AG09319 (cell line): ENCODE data around the gene IRF2BP1.
A peak's percentile ranks its signal among the peaks of the same experiment; 100 is the strongest.

Source experiments
- DNase-seq: peaks from one replicate; pipeline ENCODE4 v3.0.0-alpha.2; 2010; ENCODE audit warnings: low read depth; ENCODE audit errors: extremely low read depth
- TF ChIP-seq, protein P1 (sequence below): IDR thresholded peaks from 2 replicates; pipeline ENCODE4 v1.5.1; 2011; ENCODE audit warnings: low read depth, mild to moderate bottlenecking, inconsistent platforms, low read length, moderate library complexity

The IRF2BP1 gene

DNA sequence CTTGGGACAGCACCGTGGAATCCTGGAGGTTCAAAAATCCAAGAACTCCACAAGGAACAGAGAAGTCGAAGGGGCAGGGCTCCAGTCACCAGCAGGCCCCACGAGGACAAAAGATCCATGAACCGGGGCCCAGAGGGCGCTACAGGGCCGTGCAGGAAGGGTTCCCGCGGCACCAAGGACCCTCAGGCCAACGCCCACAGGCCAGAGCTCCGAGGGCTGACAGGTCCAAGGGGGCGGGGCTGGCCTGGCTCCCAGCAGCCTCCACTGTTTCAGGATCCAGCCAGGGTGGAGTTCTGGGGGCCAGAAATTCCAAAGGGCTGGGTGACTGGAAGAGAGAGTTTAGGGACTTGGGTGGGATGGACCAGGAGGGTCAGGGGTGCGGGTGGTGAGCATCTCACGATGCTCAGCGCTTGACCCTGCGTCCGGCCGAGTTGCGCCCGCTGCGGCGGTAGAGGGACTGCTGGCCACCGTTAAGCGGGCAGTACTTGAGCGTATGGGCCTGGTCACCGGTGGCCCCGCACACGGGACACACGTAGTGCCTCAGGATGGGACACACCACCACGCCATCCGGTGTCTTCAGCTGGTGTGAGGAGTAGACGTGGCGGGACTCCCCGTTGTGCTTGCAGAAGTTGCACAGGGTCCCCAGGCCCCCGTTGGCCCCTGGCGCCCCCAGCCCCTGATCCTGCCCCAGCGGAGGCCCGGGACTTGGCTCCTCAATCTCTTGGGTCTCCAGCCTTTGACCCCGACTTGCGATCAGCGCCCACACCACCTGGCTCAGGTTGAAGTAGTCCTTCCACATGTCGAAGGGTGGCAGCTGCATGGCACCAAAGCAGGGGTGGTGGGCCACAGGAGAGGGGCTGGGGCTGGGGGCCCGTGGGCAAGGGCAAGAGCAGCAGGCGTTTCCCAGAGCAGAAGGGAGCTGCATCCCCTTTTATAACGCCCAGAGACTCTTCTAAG, 28.2 kb upstream of the IRF2BP1 start, which contains the start of gene NANOS2:
Gene NANOS2, minus strand, starts transcription at position 905 of the 957 bp plus-strand sequence. Its CDS starts 85 bp downstream, at position 820.
- DNase-seq: no peak

DNA sequence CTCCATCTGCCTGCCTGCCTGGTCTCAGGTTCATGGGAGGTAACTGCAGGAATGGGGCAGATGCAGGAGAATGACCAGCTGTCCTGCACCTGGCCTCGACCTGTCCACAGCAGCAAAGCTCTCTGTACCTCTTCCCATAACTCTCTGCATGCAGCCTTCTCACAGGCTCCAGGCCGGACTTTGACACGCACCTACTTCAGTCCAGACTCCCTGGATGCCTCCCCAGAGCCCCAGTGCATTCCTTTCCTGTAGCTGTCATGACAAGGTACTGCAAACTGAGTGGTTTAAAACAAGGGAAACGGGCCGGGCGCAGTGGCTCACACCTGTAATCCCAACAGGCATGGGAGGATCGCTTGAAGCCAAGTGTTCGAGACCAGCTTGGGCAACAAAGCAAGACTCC, 25.4 kb upstream of the IRF2BP1 start:
- DNase-seq: no peak
- TF ChIP-seq, protein P1, sequence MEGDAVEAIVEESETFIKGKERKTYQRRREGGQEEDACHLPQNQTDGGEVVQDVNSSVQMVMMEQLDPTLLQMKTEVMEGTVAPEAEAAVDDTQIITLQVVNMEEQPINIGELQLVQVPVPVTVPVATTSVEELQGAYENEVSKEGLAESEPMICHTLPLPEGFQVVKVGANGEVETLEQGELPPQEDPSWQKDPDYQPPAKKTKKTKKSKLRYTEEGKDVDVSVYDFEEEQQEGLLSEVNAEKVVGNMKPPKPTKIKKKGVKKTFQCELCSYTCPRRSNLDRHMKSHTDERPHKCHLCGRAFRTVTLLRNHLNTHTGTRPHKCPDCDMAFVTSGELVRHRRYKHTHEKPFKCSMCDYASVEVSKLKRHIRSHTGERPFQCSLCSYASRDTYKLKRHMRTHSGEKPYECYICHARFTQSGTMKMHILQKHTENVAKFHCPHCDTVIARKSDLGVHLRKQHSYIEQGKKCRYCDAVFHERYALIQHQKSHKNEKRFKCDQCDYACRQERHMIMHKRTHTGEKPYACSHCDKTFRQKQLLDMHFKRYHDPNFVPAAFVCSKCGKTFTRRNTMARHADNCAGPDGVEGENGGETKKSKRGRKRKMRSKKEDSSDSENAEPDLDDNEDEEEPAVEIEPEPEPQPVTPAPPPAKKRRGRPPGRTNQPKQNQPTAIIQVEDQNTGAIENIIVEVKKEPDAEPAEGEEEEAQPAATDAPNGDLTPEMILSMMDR: no peak

More for the DNA sequence above, 28.2 kb upstream of the IRF2BP1 start, which contains the start of gene NANOS2:
- TF ChIP-seq, protein P1: no peak; the same call in 1 of the 2 replicates

GRCh38 chr19:45908956-45909355, 23.0 kb upstream of the IRF2BP1 start:
- no peak for DNase-seq
- TF ChIP-seq, protein P1: no peak

GRCh38 chr19:45906221-45906620, 20.3 kb upstream of the IRF2BP1 start:
- no peak for DNase-seq
- TF ChIP-seq, protein P1: no peak

DNA sequence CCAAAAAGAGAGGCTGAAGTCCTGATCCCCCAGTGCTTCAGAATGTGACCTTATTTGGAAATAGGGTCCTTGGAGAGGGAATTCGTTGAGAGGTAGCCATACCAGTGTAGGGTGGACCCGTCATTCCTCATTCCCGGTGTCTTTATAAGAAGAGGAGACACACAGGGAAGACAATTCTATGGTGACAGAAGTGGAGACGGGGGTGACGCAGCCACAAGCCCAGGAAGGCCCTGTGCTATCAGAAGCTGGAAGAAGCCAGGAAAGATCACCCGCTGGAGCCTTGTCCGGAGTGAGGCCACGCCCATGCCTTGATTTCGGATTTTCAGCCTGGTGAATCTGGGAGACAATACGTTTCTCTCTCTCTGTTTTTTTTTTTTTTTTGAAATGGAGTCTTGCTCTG, 19.1 kb upstream of the IRF2BP1 start:
- TF ChIP-seq, protein P1: no peak

DNA sequence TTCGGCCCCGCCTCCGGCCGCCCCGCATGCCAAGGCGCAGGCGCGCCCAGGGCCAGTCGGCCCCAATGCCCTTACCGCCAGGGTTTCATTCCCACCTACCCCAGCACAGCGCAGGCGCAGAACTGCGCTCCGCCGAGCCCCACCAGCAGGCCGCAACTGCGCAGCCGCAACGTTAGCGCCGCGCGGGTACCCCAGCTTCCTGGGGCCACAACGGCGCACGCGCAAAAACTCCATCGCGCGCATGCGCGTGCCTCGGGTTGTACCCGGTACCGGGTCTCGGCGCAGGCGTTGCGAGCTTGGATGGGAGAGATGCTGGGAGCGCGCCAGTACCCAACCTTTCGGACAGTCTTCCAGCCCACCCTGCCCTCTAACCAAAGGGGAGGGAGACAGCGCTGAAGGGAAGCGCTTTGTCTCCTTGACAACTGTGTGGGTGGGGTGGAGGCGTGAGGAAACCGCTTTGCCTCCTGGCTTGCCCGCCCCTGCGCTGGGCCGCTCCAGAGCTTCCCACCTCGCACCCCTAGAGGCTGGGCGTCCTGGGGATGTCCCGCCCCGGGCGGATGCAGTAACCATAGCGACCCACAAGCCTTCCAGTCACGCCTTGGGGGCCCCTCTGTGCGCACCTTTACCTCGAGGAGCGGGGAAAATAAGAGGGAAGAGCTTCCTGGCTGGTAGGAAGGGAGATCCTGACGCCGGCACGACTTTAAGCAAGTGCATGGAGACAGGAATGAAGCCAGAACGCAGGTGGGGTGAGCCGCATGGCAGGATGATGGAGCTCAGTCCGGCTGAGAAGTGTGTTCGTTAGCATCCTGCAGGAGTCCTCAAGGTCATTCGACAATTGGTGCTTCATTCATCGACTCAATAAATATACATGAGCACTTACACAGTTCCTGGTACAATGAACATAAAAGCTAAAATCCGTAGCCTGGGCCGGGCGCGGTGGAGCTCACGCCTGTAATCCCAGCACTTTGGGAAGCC, 17.0 kb upstream of the IRF2BP1 start:
- DNase-seq: peak; percentile 93
- TF ChIP-seq, protein P1: no peak

More for the DNA sequence above, 19.1 kb upstream of the IRF2BP1 start:
- DNase-seq: no peak
